Measurements from ENCODE around the gene ZFHX3. TPM values are rescaled to one million over a fixed set of nuclear protein-coding genes. Genes with fewer than 3 reads are reported as not detected.

Gene ZFHX3
- total and polyA plus RNA-seq, 9 donors, result 3.4 to 17.6 (median 11.9) TPM

- Histone ChIP-seq H3K27ac (no peak overlapping the region), H3K9me3 (no peaks in the 10 kb centered on the region), H3K4me1 (ENCODE audit: insufficient read depth) (peaks cover 2% of the 10 kb centered on the region), H3K36me3 (no peaks in the 10 kb centered on the region), H3K27me3 (no peaks in the 10 kb centered on the region), H3K4me3 (no peak overlapping the region)
- TF ChIP-seq EP300 (IDR thresholded peaks at IDR 0.05) (no peak), CTCF (IDR thresholded peaks at IDR 0.05) (no peak), POLR2A (IDR thresholded peaks at IDR 0.05) (no peak)
- intact Hi-C loops (cut with DNase I), result loop anchor here in 1 of 4 donors (10.0 kb wide), 1 partner anchor 104 kb away; no protein-coding TSS in a partner anchor
- no peak for DNase-seq
- WGBS, 3 donors, result 47 to 53% (median 49%) methylated on average over 11 of the region's 11 CpGs
Measured at GRCh38 chr16:72840631-72841381, 207.1 kb downstream of the ZFHX3 start.

GRCh38 chr16:72838951-72839350 lies 209.0 kb downstream of the ZFHX3 start:
- DNase-seq, result no peak
- no peaks in the 10 kb centered on the region for H3K36me3 ChIP-seq
- no peaks in the 10 kb centered on the region for H3K9me3 ChIP-seq
- WGBS, 3 donors, result 96 to 97% (median 97%) methylated on average over 13 of the region's 13 CpGs
- H3K27ac ChIP-seq, result no peak overlapping the region
- no peak overlapping the region for H3K4me3 ChIP-seq
- intact Hi-C loops (cut with DNase I), result loop anchor here in 3 of 4 donors (10.0 kb wide), 2 partner anchors 206 to 346 kb away; partner anchors contain the start of gene ZFHX3 (in 2 of the 3)
- no peaks in the 10 kb centered on the region for H3K27me3 ChIP-seq
- TF ChIP-seq CTCF (IDR thresholded peaks at IDR 0.05) (no peak), EP300 (IDR thresholded peaks at IDR 0.05) (no peak), POLR2A (IDR thresholded peaks at IDR 0.05) (no peak)
- peaks cover 2% of the 10 kb centered on the region for H3K4me1 ChIP-seq (ENCODE audit: insufficient read depth)

- H3K27me3 ChIP-seq, result no peaks in the 10 kb centered on the region
- no peak overlapping the region for H3K27ac ChIP-seq
- H3K9me3 ChIP-seq, result no peaks in the 10 kb centered on the region
- H3K4me3 ChIP-seq, result no peak overlapping the region
- TF ChIP-seq EP300 (IDR thresholded peaks at IDR 0.05), result no peak
- no peak for TF ChIP-seq CTCF (IDR thresholded peaks at IDR 0.05)
- TF ChIP-seq POLR2A (IDR thresholded peaks at IDR 0.05), result no peak
- 90 to 93% (median 91%) methylated on average over 11 of the region's 11 CpGs for WGBS, 3 donors
- H3K4me1 ChIP-seq (ENCODE audit: insufficient read depth), result peaks cover 2% of the 10 kb centered on the region
- H3K36me3 ChIP-seq, result no peaks in the 10 kb centered on the region
- DNase-seq, result no peak
- intact Hi-C loops (cut with DNase I), result loop anchor here in 3 of 4 donors (10.0 kb wide), 2 partner anchors 206 to 346 kb away; partner anchors contain the start of gene ZFHX3 (in 2 of the 3)
Measured at GRCh38 chr16:72838586-72838910, 209.4 kb downstream of the ZFHX3 start.

GRCh38 chr16:72837846-72838585 lies 209.9 kb downstream of the ZFHX3 start:
- WGBS, 3 donors, result 92 to 97% (median 95%) methylated on average over 9 of the region's 9 CpGs
- DNase-seq, result no peak
- Histone ChIP-seq H3K27ac (no peak overlapping the region), H3K4me3 (no peak overlapping the region), H3K27me3 (no peaks in the 10 kb centered on the region), H3K4me1 (ENCODE audit: insufficient read depth) (peaks cover 2% of the 10 kb centered on the region), H3K36me3 (no peaks in the 10 kb centered on the region), H3K9me3 (no peaks in the 10 kb centered on the region)
- intact Hi-C loops (cut with DNase I), result loop anchor here in 3 of 4 donors (10.0 kb wide), 2 partner anchors 207 to 347 kb away; partner anchors contain the start of gene ZFHX3 (in 2 of the 3)
- TF ChIP-seq CTCF (IDR thresholded peaks at IDR 0.05), result no peak
- no peak for TF ChIP-seq EP300 (IDR thresholded peaks at IDR 0.05)
- no peak for TF ChIP-seq POLR2A (IDR thresholded peaks at IDR 0.05)

Measured in ovary (tissue), 9 donors.